GM19463 (cell line): ENCODE results near the gene HABP2.

Source experiments
- ATAC-seq: cut with Tn5 transposase; IDR thresholded peaks from one replicate; pipeline ENCODE4 v1.9.1; 2021; ENCODE audit warnings: mild to moderate bottlenecking, moderate library complexity; ENCODE audit not compliant: unreplicated experiment

The HABP2 gene

DNA sequence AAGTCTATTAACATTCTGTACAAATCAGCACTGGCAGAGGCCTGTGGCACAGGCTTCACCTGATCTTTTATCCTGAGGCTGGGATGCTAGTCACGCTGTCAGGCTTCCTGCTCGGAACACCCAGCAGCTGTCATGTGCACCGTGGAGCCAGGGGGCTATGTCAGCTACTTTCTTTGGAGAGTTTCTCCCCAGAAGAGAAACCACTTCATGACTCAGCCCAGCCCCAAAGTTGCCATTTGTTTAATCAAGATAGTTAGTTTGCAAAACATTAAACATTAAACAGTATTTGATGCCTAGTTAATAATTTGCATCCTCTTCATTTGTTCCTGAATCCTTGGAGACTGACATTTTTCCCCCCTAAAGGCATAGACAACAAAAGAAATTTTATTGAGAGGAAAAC lies at the start of gene HABP2:
HABP2 (plus strand) TSS at position 353 of the 400 bp plus-strand sequence. CDS start 69 bp downstream, outside the sequence.
- no peak for ATAC-seq

DNA sequence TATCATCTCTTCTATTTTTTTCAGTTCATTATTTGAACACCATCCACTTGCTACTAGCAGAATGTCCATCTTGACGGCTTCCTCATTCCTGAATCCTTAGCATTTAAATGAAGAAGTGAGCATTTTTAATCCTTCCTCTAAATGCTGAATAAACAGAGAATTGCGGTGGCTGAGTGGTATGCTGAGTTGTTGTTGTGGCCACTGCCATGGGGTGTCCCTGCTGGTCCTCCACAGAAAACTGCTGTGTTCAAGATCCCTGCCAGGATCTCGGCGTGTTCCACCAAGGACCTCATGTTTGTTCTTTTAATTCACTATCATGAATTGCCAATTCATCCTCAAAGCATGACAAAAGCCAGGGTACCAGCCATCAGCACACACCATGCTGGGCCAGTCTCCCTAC lies 48.9 kb upstream of the HABP2 start:
- no peak for ATAC-seq

DNA sequence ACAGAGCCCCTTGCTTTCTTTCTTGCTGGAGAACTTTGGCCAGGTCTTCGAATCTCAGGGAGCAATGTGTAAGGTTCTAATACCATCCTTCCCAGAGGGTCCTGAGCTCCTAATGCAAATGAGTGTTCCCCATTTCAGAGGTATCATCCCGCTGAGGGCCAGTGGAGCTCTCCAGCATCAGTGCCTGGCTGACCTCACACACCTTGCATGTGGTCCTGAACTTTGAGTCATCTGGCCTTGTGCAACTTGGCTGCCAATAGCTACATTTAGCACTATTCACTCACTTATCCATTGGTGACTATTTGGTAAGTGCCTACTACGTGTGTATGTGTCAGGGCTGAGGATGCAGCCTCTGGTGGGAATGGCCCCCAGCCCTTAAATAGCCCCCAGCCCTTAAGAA lies 48.4 kb upstream of the HABP2 start:
- ATAC-seq: no peak

DNA sequence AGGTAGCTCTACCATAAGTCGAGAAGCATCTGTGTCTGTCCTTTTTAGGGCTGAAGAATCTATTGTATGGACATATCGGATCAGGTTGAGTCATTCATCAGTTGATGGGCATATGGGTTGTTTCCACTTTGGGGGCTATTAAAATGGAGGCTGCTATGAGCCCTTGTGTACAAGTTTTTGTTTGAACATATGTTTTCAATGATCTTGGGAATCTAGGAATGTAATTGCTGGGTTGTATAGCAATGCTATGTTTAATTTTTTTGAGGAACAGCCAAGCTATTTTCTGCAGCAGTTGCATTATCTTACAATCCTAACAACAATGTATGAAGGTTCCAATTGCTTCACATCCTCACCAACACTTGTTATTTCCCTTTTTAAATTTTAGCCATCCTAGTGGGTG lies 46.4 kb upstream of the HABP2 start:
- no peak for ATAC-seq

DNA sequence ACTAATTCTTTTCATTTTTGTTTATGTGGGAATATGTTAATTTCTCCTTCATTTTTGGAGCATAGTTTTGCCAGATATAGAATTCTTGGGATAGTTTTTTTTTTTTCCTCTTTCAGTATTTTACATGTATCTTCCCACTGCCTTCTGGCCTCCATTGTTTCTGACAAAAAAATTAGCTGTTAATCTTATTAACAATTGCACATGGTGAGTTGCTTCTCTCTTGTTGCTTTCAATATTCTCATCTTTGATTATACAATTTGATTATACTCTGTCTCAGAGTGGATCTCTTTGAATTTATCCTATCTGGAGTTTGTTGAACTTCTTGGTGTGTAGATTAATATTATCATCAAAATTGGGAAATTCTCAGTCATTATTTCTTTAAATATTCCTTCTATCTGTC lies 41.4 kb upstream of the HABP2 start:
- ATAC-seq: no peak

DNA sequence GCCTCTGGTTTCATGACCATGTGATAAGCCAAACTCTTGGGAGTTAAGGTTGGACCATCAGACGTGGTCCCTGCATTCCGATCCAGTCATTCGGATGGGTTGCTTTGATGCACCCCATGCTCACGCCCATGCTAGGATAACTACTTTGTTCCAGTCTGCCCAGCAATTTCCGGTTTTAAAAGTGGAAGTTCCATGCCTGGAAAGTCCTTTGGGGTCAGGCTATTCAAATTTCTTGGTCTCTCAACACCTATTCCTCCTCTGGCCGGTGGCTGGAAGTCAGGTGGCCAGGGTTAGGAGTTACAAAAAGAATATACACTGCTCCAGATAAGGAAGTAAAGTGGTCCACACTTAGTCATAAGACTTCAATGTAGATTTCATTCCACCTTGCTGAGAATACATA lies 37.7 kb upstream of the HABP2 start:
- no peak for ATAC-seq

DNA sequence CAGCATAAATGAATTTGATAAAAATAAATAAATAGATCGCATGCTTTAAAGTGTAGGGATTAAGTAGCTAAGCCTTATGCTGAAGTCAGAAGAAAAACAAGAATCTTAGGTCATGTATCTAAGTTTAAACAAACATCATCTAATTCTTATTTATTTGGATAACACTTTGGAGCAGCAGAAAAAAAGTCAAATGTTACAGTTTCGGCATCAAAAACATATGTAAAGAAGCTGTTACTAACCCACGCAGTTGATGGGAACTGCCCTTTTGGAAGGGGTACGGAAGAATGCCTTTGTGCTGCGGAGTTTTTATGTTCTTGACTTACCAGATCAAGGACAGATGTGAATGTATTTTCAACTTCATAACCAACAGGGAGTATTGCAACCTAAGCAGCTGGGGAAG lies 37.3 kb upstream of the HABP2 start:
- no peak for ATAC-seq

DNA sequence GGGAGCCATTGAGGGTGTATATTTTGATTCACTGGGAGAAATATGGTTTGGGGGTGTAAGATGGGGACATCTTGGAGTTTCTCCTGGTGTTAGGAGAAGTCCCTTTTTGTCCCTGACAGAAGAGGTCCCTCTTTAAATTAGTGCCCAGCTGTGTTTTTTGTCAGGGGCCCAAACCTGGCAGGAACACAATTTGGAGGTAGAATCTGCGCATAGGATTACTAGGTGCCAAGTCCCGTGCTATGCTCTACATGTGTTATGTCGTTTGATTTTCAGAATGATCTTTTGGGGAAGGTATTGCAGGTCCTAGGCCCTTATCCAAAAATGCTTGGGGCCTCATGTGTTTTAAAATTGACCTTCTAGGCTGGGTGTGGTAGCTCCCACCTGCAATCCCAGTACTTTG lies 36.8 kb upstream of the HABP2 start:
- ATAC-seq: no peak

DNA sequence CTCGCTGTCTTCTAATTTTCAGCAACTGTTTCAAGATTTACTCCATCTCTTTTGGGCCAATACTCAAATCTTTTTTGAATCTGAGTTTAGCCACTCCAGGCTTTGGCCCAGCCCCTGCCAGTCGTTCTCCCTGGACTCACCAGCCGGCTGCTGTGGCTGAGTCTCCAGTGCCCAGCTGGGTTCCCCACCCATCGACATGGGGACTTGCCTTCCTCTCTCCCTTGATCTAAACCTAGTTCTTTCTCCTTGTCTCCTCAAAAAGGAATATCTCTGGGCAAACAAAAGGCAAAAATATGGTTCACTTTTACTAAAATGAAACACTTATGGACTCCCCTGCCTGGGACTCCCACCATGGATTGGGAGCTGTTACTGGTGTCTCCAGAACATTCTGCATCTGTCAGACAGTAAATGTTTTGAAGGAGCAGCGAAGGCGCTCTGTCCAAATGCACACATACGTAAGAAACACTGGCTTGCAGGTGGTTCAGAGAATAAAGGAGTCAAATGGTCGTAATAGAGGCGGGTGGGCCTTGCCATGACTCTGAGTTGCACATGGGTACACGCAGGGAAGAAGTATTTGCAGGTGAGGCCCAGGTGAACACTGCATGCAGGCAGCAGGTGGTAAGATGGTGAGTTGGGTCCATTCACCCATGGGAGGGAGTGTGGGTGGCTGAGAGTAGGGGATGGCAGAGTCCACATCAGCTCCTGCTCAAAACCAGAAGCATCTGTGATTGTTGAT lies 35.5 kb upstream of the HABP2 start:
- ATAC-seq: no peak

DNA sequence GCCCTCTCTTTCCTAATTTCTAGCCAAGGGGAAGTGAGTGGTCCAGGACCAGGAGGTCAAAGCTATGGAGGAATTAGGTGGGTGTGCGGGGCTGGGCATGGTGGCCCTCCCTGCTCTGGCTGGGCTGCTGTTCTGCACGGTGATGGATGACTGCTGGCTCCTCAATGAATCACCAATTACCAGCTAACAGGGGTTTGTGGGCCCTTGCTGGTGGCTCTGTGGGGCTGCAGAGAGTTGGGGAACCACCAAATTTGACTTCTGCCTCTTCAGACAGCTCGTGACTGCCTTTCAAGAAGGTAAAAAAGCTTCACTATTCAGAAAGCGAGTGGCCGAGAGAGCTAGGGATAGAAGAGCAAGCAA lies 35.0 kb upstream of the HABP2 start:
- ATAC-seq: no peak

DNA sequence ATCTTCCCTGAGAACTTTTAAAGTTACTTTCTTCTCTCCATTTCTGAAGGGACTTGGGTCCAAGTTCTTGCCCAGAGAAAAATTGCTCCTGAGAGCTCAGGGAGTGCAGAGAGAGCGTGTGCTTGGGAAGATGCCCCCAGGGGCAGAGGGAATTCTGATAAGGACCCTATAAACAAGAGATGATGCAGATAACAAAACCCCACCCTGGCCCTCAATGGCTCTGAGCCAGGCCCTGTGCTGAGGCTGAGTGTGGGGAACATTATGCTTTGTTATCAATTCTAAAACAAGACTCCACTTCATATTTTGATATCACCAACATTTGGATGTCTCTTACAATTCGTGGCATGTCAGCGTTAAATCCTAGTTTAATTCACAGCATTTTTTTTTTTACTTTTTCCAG lies 34.4 kb upstream of the HABP2 start:
- no peak for ATAC-seq

DNA sequence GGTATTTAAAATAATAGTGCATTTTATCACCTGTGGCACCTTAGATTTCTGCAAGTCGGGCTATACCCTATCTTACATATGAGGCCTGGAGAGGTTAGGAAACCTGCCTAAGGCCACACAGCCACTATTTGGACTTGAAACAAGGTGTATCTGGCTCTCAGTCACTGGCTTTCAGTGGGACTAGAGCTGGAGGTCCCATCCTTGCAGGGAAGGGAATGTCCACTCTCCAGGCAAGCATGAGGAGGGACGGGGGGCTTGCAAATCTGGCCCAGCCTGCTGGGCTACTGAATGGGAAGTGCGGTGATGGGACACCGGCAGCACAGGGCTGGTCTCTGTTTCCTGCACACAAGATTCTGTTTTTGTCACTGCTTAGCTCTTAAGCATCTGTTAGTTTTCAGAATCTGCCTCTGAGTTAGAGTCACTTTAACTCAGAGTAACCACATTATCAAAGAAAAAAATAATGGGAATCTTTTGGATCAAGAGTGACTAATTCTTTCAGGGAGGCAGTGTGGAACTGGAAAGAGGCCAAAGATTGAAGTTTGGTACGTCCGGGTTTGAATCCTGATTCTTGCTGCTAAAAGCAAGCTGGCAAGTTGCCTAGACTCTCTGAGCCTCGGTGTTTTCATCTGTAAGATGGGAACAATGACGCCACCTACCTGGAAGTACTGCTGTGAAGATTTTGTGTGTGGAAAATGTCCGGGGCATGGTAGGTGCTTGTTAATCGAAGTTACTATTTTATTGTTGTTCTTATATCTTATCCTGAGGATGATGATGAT lies 33.8 kb upstream of the HABP2 start:
- no peak for ATAC-seq

DNA sequence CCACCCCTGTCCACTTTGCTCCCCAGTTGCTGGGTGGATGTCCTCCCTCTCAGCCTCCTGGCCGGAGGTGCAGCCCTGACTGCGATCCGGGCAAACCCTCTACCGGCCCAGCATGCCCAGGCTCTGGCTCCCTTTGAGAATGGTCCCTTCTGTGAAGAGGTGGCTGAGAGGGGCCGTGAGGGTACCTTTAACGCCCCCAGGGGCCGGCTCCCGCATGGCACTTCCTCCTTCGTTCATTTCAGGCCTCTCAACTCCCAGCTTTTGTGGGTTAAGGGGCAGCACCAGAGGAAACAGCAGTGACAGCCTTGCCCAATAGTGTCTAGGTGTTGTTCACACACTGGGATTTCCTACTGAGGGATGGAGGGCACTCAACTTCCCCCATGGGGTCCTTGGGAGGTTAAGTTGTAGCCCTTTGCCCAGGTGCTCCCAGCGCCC lies 33.2 kb upstream of the HABP2 start:
- no peak for ATAC-seq

DNA sequence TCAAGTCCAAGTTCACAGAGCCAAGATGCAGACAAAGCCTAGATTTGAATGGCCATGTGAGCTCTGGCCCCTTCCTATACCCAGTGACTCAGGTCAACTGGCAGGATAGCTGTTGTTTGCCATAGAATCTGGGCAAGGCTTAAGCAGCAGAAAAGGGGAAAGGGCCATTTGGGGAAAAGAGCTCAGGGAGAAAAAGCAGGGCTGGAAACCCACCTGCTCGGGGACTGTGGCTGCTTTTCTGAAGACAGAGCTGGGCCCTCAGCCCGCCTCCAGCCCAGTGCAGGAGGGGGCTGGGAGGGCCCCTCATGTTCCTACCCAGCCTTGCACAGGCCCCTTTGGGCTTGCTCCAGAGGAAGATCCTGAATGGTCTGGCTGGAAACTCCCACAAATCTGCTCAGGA lies 32.6 kb upstream of the HABP2 start:
- no peak for ATAC-seq

DNA sequence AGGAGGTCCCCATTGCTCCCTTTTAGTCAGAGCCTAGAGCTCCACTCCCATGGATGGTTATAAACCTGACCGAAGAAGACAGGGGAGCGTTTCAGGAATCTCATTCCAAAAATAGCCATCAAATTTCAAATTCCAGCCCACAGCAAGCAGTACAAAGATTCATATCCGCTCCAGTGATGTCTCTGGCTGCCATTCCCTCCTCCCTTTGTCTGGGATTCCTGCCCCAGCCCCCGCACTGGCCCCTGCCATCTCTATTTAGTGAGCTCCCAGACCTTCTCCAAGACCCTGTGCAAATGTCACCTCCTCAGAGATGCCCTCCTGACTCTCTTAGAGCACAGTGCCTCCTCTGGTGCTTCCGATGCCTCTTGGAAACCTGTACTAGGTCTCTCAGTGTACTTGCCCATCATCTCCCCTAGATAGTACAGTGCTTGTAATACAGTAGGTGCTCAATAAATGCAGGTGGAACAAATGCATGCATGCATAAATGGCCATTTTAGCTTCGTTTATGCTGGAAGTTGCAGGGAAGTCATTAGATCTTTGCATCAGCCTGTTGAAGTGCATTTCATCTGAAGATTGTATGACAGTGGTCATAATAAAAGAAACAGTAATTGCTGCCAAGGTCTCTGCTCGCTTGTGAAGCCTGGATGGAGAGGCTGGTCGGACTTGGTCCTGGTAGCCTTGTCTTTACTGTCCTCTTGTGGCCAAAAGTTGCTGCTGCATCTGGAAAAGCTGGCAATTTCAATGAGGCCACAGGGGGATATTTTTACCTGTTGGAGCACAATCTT lies 32.0 kb upstream of the HABP2 start:
- ATAC-seq: no peak

DNA sequence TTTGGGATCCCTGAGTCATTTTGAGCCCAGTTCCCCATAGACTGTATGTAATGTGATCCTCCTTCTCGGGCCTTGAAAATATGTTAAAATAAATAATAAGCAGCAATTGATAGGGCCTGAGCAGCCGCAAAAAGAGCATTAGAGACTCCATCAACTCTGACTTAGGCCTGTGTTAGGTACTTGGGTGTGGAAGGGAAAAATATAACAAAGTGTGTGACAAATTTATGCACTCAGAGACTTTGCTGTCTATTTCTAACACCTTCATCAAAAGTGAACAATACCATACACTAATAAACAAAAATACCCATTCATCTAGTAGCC lies 31.4 kb upstream of the HABP2 start:
- ATAC-seq: no peak

DNA sequence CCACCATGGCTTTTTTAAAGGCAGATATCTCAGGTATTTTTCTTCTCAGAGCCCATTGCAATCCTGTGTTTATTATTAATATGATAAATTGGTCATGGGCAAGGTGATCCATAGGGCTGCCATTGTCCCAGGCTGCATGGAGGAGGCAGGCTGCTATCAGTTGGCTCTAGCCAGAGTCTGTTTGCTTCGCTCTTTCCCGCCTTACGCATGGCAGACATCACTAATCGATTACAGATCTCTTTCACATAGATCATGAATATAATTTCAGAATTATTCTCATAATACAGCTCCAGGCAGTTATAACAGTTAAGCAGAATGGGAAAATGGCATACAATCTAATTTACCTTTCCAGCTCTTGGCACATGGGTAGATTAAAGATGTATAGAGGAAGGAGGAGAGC lies 30.4 kb upstream of the HABP2 start:
- no peak for ATAC-seq

DNA sequence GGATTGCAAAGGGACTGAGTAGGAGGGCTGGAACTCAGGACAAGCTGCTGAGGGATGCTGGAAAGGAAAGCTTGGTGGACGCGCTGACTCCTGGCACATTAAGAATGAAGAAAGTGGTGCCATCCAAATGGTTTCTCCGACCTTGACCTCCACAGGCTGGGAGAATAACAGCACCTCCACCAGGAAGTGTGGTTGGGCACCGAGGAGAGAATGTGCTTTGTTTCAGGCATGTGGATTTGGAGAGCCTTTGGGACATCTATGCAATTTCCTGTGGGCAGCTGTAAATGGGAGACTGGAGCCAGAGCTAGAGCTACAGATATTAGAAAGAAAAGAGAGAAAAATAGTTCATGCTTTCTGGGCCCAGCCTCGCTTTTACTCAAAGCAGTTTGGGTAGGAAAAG lies 29.8 kb upstream of the HABP2 start:
- ATAC-seq: no peak

DNA sequence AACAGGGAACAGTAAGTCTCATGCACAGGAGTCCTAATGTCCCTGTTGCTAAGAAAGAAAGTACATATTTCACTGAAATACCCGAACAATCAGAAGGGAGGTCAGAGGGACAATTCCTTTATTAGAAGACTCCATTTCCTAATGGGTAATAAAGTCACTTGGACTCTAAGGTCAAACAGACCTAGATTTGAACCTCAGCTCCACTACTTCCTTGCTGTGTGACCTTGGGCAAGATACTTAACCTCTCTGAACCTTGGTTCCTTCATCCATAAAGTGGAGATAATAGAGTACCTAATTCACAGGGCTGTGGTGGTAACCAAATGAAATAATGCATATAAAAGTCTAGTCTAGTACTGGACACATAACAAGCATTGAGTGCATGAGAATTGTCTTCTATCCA lies 29.2 kb upstream of the HABP2 start:
- no peak for ATAC-seq

DNA sequence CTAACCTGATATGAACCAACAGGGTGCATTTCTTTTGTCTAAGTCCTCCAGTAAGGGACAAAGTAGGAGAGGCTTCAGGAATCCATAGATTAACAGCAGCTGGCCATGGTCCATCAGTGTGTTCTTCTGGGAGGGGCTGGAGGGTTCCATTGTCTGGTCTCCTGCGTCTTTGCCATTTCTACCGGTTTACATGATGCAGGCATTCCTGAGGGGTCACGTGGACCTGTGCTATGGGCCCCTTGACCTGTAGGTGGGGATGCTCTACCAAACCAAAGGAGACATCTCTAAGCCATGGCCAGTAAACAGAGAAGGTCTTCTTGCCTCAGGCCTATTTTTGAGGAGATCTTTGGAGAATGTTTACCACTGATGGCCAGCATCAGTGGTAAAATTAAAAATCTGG lies 28.7 kb upstream of the HABP2 start:
- no peak for ATAC-seq

DNA sequence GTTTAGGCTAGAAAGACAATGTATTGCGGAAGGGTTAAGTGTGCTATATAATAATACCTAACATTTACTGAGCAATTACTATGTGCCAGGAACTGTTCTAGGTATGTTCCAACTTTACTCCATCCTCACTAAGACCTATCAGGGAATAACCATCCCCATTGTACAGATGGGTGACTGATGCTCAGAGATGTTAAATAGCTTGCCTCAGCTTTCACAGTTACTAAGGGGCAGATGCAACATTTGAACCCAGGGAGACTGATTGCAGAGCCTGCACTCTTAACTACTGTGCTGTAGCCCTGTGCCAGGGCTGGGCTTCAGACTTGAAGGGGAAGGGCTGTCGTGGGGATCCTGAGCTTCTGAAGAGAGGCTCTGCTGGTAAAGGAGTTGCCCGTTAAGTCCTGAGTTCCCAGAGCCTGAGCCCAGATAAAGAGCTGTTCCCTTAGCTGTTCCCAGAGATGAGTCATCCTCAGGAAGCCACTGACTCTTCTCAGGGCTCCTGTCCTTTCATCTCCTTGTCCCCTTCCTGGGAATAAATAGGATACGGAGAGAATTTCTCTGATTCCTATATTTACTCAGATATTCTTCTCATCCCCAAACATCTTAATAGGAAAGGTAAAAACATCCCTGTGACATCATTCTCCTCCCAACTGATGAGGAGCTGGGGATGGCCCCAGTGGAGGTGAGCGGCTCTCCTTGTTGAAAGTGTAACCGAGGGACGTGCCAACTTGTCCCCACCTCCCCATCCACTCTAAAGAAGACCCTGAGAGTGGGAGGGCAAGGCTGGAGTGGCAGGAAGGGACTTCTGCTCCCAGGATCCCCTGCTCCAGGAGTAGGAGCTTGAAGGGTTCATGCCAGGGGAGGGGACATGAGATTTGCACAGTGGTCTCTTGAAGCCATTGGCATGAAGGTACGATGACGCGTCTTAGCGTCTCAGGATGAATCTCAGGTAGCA lies 28.0 kb upstream of the HABP2 start:
- no peak for ATAC-seq
